KMS-11 (cell line): ENCODE data around the gene RHBDF2.

ENCODE experiments used
- H2AFZ ChIP-seq: fragments of 200-600 bp; sonication (generic); 2 replicates; pipeline ENCODE4 v1.6.1; 2016; ENCODE audit warnings: antibody characterized with exemption, mixed run types, low read depth
- H3K27ac ChIP-seq: fragments of 200-600 bp; sonication (generic); 2 replicates; pipeline ENCODE4 v1.6.1; 2016; ENCODE audit warnings: mild to moderate bottlenecking, mixed run types
- H3K27me3 ChIP-seq: fragments of 200-600 bp; sonication (generic); 2 replicates; pipeline ENCODE4 v1.6.1; 2017; ENCODE audit warnings: mild to moderate bottlenecking, low read depth, mixed run types, moderate library complexity; ENCODE audit not compliant: insufficient read depth
- H3K36me3 ChIP-seq: fragments of 200-600 bp; sonication (generic); 2 replicates; pipeline ENCODE4 v1.6.1; 2017; ENCODE audit warnings: mild to moderate bottlenecking, mixed run types; ENCODE audit not compliant: insufficient read depth
- H3K4me1 ChIP-seq: fragments of 200-600 bp; sonication (generic); 2 replicates; pipeline ENCODE4 v1.6.1; 2016; ENCODE audit warnings: mild to moderate bottlenecking, low read depth, mixed run types; ENCODE audit not compliant: poor library complexity, severe bottlenecking
- H3K4me2 ChIP-seq: fragments of 200-600 bp; sonication (generic); 2 replicates; pipeline ENCODE4 v1.7.0; 2016; ENCODE audit warnings: mild to moderate bottlenecking, mixed run types
- H3K4me3 ChIP-seq: fragments of 200-600 bp; sonication (generic); IDR thresholded peaks from 2 replicates; pipeline ENCODE4 v1.6.1; 2017; ENCODE audit warnings: low read depth, low read length, mixed read lengths; ENCODE audit not compliant: insufficient read depth
- H3K79me2 ChIP-seq: fragments of 200-600 bp; sonication (generic); 2 replicates; pipeline ENCODE4 v1.6.1; 2016; ENCODE audit warnings: low read depth, mixed run types; ENCODE audit not compliant: insufficient read depth
- H3K9ac ChIP-seq: fragments of 200-600 bp; sonication (generic); 2 replicates; pipeline ENCODE4 v1.6.1; 2016; ENCODE audit warnings: mild to moderate bottlenecking, mixed run types
- H4K20me1 ChIP-seq: fragments of 200-600 bp; sonication (generic); 2 replicates; pipeline ENCODE4 v1.6.1; 2016; ENCODE audit warnings: mild to moderate bottlenecking, mixed run types; ENCODE audit not compliant: insufficient read depth
- CTCF ChIP-seq: fragments of 200-600 bp; sonication (generic); conservative IDR thresholded peaks from 2 replicates; pipeline ENCODE4 v1.6.1; 2017; ENCODE audit warnings: low read depth, mild to moderate bottlenecking, antibody characterized with exemption, low read length, moderate library complexity, mixed read lengths

RHBDF2 gene

GRCh38 chr17:76497979-76498875 is 3.0 kb downstream of the RHBDF2 start:
- peak overlapping the region; percentile 49 for H3K27ac ChIP-seq
- TF ChIP-seq CTCF = no peak
- H3K27me3 ChIP-seq = no peaks in the 10 kb centered on the region
- H3K4me3 ChIP-seq = no peak overlapping the region
- H3K4me1 ChIP-seq = peaks cover 87% of the 10 kb centered on the region
- H3K4me2 ChIP-seq = peak overlapping the region; percentile 26; the same call in 1 of the 2 replicates
- H4K20me1 ChIP-seq = no peaks in the 10 kb centered on the region
- H3K9ac ChIP-seq = peak overlapping the region; percentile 12; the same call in 1 of the 2 replicates
- no peak overlapping the region for H2AFZ ChIP-seq
- H3K79me2 ChIP-seq = peaks cover 59% of the 10 kb centered on the region; the same call in 1 of the 2 replicates
- H3K36me3 ChIP-seq = no peaks in the 10 kb centered on the region

DNA sequence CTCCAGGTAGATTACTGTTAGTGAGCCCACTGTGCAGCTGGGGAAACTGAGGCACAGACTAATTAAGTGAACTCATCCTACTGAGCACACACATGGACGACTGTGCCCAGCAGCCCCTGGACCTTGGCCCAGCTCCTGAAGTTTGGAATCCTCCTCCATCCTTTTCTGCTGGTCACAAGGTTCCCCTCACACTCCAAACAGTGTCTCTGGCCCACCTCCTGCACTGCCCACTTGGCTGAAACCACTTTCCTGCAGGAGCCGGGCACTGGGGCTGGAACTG is 3.6 kb downstream of the RHBDF2 start:
- no peaks in the 10 kb centered on the region for H4K20me1 ChIP-seq
- no peaks in the 10 kb centered on the region for H3K36me3 ChIP-seq
- H3K4me2 ChIP-seq = peak overlapping the region; percentile 26; the same call in 1 of the 2 replicates
- H3K27me3 ChIP-seq = no peaks in the 10 kb centered on the region
- no peak overlapping the region for H3K9ac ChIP-seq
- peaks cover 87% of the 10 kb centered on the region for H3K4me1 ChIP-seq
- H3K79me2 ChIP-seq = peaks cover 59% of the 10 kb centered on the region; the same call in 1 of the 2 replicates
- no peak overlapping the region for H3K4me3 ChIP-seq
- H2AFZ ChIP-seq = no peak overlapping the region
- H3K27ac ChIP-seq = peak overlapping the region; percentile 49; the same call in 1 of the 2 replicates
- no peak for TF ChIP-seq CTCF

GRCh38 chr17:76496464-76496863 is 4.8 kb downstream of the RHBDF2 start:
- no peak overlapping the region for H2AFZ ChIP-seq
- no peak overlapping the region for H3K9ac ChIP-seq
- H3K79me2 ChIP-seq = peaks cover 59% of the 10 kb centered on the region; the same call in 1 of the 2 replicates
- no peak for TF ChIP-seq CTCF
- H3K36me3 ChIP-seq = no peaks in the 10 kb centered on the region
- no peak overlapping the region for H3K4me3 ChIP-seq
- no peak overlapping the region for H3K4me2 ChIP-seq
- H4K20me1 ChIP-seq = no peaks in the 10 kb centered on the region
- H3K27ac ChIP-seq = no peak overlapping the region
- H3K4me1 ChIP-seq = peaks cover 87% of the 10 kb centered on the region
- H3K27me3 ChIP-seq = no peaks in the 10 kb centered on the region

DNA sequence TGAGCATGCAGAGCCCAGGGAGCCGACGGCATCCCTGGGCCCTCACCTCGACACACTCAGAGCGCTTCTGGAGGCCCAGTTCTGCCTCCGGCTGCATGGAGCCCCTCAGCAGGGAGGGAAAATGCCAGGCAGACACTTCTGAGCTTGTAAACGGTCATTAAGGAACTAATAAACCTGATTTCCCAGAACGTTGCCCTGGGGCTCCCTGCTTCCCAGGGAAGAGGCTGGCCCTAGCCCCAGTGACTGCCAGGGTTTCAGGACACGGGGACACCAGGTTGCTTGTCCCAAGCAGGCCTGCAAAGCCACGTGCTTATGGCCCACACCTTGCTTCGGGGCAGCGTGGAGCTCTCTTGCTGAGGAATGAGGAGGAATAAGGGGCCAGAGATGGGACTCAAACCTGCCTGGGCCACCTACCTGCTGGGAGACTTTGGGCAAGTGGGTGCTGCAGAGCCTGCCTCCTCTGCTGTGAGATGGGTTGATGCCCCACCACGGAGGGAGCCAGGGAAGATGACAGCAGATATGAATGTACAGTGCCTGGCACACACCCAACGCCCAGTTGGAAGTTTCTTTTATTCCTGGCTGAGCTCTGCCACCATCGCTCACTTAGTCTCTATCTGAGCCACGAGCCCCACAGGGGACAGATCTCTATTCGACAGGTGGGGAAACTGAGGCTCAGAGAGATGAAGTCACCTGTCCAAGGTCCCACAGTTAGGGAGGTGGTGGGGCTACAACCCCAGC is 5.4 kb downstream of the RHBDF2 start:
- peaks cover 93% of the 10 kb centered on the region for H3K4me1 ChIP-seq
- H3K27ac ChIP-seq = no peak overlapping the region
- H4K20me1 ChIP-seq = no peaks in the 10 kb centered on the region
- H3K4me3 ChIP-seq = no peak overlapping the region
- no peak overlapping the region for H2AFZ ChIP-seq
- TF ChIP-seq CTCF = no peak
- H3K9ac ChIP-seq = no peak overlapping the region
- H3K79me2 ChIP-seq = peaks cover 59% of the 10 kb centered on the region; the same call in 1 of the 2 replicates
- H3K27me3 ChIP-seq = no peaks in the 10 kb centered on the region
- peak overlapping the region; percentile 69; the same call in 1 of the 2 replicates for H3K4me2 ChIP-seq
- H3K36me3 ChIP-seq = no peaks in the 10 kb centered on the region
